ENCODE measurements around the gene SPRYD4.
A peak's percentile ranks its signal among the peaks of the same experiment; 100 is the strongest.

Gene SPRYD4

DNA sequence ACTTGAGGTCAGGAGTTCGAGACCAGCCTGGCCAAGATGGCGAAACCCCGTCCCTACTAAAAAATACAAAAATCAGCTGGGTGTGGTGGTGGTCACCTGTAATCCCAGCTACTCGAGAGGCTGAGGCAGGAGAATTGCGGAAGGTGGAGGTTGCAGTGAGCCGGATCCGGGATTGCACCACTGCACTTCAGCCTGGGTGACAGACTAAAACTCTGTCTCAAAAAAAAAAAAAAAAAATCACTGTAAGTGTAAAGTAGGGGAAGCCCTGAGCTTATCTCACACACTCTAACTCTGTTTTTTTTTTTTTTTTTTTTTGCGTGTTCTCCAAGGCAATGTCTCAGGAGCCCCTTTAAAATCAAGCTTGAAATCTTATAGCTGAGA, 52.8 kb downstream of the SPRYD4 start:
- DNase-seq (ENCODE audit: low read depth in 2 of 2): no peak

DNA sequence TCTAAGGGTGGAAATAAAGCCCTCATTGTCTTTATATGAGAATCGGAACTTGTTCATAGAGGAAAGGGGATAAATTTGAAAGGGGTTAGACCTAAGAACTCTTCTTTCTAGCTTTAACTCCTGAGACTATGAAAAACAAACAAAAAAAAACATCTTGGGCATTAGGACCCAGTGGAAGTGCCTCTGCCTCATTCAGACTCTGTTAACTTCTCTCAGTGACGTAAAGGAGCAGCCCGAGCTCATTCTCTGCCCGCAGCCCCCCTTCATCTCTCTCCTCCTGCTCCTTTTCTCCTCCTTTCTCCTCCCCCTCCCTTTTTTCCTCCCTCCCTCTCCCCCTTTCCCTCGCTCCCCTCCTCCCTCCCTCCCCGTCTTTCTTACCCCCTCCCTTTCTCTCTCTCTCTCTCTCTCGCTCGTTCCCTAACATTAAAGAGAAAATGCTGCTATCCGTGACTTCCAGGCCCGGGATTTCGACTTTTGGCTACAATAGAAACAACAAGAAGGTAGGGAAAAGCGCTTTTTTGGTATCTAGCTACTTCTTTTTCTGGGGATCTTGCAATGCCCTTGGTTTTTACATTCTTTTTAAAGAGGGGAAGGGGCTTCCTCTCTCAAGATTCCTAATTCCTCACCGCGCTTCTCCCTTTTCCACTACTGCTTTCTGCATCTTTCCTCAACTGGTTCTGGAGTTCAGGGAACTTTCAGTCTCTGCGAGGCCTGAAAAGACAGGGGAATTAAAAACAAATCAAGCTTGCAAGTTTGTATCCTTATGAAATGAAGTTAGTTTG, 53.4 kb downstream of the SPRYD4 start, which contains the start of gene RBMS2:
Gene RBMS2, plus strand, starts transcription at position 231 of the 782 bp plus-strand sequence. Its CDS starts 204 bp downstream, at position 435.
- DNase-seq (ENCODE audit: low read depth in 2 of 2): peak; percentile 5 to 12

DNA sequence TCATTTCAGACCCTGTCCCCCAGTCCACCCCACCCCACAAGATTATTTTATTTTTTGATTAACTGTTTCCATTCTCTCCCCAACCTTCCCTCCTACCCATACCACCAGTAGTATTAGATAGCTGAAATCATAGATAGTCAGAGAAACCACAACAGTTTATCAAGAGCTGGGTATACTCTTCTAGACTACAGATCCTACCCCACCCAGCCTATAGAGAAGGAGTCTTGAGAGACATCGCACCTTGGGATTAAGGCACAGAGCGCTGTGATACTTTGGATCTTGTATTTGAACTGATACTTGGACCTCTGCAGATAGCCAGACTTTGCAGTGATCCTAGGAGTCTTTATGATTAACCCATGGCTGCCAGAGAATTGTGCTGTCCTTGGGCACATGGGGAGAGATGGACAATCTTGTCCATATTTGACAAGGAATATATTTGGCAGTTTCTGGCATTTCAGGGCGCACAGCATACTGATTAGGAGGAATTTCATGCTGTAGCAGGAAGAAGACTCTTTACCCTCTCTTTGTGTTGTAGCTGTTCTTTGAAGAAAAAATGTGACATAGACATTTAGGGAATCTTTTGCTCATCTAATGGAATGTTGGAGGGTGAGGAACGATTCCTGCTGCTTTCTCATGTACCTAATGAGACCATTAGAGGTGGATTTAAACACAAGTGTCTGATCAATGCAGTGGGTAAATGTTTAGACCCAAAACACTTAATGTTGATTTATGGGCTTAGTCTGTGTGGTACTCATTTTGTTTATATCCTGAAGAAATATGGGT, 54.2 kb downstream of the SPRYD4 start:
- DNase-seq (ENCODE audit: low read depth in 2 of 2): no peak

DNA sequence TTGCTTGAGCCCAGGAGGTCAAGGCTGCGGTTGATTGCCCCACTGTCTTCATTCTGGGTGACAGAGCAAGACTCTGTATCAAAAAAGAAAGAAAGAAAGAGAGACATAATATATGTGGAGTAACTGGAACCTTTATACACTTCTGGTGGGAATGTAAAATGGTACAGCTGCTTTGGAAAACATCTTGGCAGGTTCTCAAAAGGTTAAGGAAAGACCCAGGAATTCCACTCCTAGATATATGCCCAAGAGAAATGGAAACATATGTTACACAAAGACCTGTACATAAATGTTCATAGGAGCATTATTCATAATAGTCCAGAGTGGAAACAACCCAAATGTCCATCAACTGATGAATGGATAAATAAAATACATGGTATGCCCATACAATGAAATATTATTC, 60.5 kb downstream of the SPRYD4 start:
- no peak for DNase-seq (ENCODE audit: low read depth in 2 of 2)

Data from activated CD8-positive, alpha-beta memory T cell treated with anti-CD3 and anti-CD28 coated beads for 4 hours (primary cell).